Right renal pelvis (tissue), 4 donors: Measurements from ENCODE around the gene CMPK2. TPM values are rescaled to one million over a fixed set of nuclear protein-coding genes. Genes with fewer than 3 reads are reported as not detected.

Source experiments
- DNase-seq, 4 donors: peaks; one replicate each; pipeline ENCODE4 v3.0.0-alpha.2; 2013; ENCODE audit warnings: low read depth in 4 of 4, low spot score in 3 of 4, missing footprints in 1 of 4
- polyA plus RNA-seq, 4 donors: library from polyadenylated mRNA; unstranded; fragments of 120-200 nt; gene quantifications; one replicate each; pipeline ENCODE4 v1.2.1, GENCODE V29; 2013; ENCODE audit not compliant: insufficient read length in 4 of 4

The CMPK2 gene
- polyA plus RNA-seq, 4 donors, result 3.3 to 5.5 (median 4.4) TPM

DNA sequence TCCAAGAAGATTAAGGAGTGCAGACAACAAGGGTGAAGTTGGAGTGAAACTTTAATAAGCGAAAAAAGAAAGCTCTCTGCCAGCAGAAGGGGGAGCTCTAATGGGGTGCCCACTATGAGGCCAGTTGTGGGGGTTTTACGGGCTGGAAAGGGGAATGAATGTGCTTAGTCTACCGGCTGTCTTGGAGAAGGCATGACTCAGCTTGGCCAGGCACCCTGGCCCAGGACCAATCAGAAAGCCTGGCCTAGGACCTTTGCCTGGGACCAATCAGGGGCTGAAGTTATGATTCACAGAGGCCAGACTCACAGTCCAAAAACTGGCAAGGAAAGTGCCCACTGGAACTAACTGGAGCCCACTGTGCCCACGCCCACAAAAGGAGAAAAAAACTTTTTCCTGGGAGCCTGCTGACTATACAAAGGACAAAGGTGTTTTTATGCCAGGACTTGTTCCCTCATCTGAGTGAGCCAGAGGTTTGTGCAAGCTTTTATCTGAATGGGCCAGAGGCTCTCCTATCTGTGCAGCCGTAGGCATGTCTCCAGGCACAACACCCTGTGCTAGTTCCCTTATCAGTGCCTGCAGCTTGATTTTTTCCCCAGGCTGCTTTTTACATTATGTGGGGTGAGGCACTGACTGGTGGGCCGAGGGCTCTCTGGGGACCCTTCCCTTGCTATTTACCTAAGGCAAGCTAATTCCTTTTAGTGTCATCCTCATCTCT is 18.6 kb downstream of the CMPK2 start:
- no peak for DNase-seq

DNA sequence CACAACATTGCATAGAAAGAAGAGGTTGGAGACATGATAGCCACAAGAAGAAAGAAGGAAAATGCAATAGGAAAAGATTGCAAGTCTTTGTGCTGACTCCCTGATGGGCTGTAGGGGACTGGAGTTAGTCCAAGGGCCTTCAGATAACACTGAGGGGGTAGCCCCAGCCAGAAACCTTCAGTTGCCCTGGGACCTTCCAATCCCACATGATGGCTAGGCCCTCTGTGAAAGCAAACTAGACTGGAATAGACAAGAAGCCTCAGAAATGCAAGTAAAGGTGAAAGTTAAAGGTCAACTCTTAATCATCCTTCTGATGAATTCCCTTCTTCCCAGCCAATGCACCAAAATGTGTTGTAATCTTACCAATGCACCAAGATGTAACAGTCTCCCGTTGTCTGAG is 19.2 kb downstream of the CMPK2 start:
- no peak for DNase-seq

DNA sequence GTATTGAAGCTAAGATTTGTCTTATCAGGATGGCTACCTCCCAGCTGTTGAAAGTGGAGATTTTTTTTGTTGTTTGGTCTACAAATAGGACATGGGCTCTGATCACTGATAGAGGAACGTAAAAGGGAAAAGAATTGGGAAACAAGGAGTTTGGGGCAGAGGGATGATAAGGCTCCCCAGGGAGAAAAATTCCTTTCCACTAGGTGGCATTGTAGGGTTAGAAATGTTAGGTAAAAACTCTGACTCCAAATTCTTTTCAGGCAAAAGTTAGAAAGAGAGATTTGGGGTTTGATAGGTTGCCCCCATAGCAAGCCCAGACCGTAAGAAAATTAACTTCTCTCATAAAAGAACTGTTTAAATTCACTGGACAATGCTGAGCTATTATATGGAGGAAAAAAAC is 19.8 kb downstream of the CMPK2 start:
- no peak for DNase-seq

DNA sequence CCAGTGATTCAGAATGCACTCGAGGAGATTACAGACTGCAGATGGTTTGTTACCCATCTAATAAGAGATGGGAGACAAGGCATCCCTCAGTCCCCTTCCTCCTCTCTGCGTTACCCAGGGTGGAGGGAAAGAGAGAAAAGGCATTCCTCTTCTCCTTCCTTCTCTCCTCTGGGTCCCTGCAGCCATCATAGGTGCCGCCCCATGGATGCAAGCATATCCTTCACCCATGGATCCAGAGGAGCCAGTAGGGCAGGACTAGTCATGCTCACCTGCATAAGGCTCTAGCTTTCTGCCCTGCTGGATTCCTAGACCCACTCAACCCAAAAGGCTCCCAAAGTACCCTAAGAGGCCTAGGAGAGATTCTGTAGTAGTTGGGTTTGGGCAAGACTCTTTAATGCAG is 20.4 kb downstream of the CMPK2 start:
- DNase-seq, result no peak

DNA sequence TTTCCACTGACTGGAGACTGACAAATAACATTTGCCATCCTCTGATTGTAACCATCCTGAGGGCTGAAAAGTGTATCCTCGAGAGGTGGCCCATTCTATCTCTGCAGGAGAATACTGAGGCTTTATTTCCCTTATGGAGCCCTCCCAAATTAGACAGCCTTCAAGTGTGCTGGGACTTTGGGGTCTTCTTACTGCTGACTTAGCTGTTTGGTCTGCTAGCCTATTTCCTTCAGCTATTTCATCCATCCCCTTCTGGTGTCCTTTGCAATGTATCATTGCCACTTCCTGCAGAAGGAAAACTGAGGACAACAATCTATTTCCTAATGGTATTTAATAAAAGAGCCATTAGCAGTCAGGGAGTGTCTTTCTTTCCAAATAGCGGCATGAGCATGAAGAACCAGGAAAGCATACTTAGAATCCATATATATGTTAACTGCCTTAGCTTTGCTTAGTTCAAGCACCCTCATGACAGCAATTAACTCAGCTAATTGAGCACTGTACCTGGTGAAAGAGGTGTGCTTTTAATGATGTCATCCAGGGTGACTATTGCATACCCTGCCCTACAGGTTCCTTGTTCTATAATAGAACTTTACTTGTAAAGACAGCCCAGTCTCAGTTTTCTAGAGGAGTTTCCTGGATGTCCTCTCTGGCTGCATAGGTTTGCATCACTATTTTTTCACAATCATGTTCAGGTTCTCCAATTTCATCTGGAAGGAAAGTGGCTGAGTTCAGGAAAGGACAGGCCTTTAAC is 24.0 kb downstream of the CMPK2 start:
- no peak for DNase-seq

DNA sequence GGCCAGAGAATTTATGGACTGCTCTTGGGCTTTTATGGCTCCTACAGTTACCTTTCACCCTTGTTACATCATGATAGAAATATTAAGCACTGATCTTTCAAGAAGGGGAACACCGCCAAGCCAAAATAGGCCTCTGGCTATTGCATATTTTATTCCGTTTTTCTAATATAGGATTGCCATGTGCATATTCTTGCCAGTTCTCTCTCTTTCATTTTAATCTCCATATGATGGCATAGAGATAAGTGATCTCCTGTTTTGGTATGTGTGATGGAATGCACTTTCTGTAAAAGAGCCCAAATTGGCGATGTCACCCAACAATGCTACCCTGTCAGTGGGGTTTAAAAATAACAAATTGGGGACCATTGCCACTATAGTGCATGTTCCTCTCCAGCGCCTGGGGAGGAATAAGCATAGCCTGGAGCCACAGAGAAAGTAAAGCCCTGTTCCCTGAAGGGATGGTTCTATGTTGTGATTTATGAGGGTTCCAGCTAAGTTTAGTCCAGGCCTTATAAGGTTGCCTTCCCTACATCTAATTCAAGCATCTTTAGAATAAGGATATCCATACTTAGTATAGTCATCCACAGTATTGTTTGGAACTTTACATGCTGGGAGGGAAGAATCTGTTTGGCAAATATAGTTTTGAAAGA is 26.9 kb downstream of the CMPK2 start:
- DNase-seq, result no peak

DNA sequence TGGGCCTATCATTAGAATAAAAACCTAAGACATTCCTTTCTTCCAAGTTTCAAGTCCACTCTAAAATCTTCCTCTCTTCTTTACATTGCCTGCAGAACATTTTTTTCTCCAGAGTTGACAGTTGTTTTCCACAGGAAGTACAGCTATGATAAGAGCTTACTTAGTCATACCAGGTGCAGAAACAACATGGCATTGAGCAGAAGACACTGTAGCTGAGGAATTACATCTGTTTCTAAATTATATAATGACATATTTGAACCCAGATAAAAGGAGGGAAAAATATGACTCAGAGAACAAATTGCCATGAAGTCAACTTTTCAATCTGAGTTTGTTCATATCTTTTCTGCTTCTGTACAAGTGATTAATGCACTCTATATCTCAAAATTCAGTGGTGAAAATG is 30.2 kb downstream of the CMPK2 start:
- no peak for DNase-seq

DNA sequence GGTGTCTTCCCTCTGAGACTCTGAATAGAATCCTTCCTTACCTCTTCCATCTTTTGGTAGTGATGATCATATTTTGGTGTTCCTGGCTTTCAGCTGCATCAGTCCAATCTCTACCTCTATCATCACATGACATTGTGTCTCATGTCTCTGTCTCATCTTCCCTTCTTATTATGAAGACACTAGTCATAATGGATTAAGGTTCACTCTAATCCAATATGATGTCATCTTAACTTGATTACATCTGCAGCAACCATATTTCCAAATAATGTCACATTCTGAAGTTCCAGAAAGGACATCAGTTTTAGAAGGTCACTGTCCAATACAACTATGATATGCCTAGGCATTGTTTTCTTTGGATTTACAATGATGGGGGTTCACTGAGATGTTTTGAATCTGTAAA is 31.5 kb downstream of the CMPK2 start:
- no peak for DNase-seq

DNA sequence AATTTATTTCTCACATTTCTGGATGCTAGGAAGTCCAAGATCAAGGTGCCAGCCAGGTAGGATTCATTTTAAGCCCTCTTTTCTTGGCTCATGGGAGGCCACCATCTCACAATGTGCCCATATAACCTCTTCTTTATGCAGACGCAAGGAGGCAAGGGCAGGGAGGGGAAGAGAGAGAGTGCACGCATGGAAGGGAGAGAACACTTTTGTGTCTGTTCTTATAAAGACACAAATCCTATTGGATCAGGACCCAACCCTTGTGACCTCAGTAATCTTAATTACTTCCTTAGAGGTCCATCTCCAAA is 32.5 kb downstream of the CMPK2 start:
- DNase-seq, result no peak

DNA sequence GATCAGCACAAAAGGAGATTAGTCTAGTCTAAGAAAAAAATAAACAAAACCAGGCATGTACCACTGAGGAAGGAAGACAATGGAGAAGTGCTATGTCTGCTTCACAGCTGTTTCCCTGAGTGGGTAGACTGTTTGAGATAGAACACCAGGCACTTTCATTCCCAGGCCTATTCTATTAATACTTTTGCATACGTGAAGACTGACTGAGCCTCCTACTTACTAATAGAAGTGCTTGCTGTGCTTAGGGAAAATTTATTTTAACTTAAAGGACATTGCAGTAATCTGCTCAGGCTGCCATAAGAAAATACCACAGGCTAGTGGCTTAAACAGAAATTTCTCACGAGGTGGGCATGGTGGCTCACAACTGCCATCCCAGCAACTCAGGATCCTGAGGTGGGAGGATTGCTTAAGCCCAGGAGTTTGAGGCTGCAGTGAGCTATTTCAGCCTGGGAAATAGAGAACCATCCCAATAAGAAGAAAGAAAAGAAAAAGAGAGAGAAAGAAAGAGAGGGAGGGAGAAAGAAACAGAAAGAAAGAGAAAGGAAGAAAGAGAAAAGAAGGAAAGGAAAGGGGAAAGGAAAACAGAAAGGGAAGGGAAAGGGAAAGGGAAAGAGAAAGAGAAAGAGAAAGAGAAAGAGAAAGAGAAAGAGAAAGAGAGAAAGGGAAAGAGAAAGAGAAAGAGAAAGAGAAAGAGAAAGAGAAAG is 33.0 kb downstream of the CMPK2 start:
- no peak for DNase-seq

DNA sequence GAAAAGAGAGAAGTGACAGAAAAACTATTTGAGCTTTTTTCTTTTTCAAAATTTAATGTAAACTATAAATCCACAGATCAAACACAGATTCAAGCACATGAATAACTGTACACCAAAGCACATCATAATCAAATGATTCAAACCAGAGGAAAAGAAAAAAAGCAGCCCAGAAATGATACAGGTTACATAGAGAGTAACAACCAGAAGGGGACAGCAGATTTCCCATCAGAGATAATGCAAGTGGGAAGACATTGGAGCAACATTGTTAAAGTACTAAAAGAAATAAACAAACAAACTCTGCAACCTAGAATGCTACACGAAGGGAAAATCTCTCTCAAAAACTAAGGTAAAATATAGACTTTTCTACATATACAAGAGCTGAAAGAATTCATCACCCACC is 34.5 kb downstream of the CMPK2 start:
- no peak for DNase-seq

DNA sequence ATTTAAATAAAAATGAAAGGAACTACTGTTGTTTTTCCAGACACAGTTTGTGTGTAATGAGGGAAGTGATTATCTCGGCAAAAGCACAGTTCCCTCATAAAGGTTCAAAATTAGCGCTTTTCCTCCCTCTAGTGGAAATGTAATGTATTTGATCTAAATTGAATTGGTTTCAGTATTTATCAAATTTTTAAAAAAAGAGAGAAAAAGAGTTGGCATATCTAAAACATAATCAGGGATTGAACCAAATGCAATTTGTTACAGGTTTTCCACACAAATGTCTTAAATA is 37.5 kb downstream of the CMPK2 start:
- DNase-seq, result peak in 2 of 4 donors; percentile 26 to 30

DNA sequence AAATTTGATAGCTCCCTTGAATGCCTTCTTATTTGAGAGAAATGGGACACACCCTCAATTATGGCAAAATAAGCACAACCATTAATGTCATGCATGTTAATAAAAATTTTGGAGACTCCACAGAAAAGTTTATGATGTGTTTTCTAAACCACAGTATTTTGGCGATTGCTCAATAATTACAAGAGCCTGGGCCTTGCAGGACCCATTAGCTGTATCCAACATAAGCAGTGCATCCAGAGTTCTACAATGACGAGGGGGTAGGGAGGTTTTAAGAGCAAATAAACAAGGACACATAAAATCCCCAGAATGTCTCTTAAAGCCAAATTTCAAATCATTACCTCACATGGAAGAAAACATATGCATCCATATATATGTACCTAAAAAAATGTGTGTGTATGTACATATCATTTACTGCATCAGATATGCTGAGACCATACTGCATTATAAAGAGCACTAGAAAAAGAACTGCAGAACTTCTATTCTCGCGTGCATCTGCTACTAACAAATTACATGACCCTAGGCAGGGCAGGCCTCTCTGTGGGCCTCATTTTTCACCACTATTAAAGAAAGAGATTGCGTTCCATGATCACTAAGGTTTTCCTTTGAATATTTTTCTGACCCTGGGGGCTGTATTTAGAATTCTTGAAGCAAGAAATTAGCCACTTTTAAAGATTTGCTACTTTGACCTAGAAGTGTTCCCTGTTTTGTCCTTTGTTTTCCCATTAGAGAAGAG is 38.0 kb downstream of the CMPK2 start:
- no peak for DNase-seq

DNA sequence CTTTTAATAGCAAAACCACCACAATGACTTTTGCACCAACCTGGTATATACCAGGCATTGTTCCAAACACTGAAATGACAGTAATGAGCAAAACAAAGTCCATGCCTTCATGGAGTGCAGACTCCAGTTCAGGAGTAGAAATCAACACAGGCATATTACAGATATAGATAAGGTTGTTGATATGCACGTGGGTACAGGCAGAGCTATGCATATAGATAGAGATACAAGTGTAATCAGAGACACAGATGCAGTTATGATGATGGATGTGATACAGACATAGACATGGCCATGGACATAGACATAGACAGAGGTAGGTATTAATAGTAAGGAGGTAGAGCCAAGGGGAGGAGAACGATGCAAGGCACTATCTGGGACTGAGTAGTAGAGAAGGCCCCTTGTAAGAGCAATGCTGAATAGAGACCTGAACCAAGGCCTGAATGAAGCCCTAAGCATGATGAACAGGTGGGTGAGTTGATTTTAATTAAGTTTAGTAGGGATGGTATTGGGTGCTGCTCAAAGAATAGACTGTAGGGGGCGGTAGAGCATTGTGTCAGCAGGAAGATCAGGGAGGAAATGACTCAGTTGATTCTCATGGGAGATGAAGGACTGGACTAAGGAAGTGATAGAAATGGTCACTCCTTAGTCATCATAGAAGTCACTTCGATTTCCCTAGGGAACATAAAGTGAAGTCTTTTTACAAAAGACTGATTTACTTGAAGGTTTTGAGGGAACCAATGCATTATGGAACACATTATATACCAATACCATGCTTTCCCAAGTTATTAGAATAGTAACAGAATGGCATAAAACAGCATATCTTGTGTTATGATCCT is 39.4 kb downstream of the CMPK2 start:
- no peak for DNase-seq

DNA sequence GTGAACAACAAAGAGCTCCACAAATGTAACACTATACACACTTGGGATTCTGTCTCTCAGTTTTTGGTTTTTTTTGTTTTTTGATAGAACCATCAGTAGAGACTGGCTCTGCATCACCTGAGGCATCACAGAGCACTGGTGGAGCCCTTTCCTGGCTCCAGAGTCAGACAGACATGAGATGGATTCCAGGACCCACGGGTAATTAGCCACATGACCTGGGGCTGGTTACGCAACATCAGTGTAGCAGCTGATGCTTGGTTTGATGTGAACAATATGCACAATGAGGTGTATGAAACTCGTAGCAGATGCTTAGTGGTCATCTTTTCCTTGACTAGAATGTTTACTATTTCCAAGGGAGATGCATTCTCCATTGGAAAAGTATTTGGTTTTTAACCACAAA is 40.7 kb downstream of the CMPK2 start:
- no peak for DNase-seq

DNA sequence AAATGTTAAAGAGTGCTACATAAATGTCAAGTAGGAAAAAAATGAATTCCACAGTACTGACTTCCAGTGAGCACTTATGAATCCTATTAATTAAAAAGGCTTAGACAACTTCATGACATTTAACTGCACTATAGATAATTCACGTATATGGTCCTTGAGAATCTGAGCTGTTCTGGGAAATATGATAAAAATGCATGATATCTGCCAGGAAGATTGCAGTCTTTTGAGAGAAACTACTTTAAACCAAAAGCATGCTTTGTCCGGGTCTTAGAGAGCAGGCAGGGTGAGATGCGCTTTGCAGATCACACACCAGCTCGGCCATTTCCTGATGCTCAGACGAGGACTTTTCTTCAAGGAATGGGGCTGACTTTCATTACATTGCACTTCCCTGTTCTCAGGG is 42.6 kb downstream of the CMPK2 start:
- no peak for DNase-seq

DNA sequence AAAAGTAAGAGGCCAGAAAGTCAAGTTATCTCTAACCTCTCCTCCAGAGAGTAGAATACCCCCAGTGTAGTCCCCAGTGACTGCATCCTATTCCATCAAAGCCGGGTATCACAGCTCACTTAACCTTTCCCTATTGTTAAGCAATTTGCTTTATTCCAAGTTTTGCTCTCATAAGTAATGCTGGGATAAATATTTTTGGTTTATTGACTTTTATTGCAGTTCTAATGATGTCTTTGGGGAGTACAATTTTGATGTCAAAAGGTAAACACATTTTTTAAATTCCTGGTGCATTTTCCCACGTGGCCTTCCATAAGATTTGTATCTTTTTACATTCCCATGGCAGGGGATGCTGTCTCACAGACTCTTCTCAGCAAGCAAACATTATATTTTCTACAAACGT is 43.3 kb downstream of the CMPK2 start:
- DNase-seq, result no peak

DNA sequence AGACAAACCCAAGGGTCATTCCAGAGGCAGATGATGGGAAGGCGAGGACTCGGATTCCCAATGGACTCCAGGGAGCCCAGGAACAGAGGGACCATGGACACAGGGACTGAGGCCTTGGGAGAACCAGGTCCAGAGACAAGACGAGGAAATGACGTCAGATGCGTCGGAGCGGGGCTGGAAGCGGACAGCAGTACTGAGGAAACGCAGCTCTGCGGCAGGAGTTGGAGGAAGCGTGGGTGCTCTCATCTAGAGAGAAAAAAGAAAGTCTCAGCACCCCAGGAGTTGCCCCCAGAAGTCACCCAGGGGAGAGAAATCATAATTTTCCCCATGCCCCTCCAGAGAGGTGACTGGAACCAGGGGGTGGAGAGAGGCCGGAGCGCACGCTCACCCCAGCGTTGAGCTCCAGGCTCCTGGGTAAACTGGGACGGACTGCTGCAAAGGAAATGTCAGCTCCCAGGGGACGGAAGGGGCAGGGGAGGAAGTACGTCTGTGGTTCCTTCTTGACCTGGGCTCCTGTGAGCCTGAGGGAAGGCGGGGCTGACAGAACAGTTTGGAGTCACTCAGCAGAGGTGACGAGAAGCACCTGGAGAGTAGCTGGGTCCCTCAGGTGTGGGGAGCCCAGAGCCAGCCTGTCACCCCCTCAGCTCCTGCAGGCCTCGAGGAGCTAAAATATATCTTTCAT is 44.7 kb downstream of the CMPK2 start:
- no peak for DNase-seq

DNA sequence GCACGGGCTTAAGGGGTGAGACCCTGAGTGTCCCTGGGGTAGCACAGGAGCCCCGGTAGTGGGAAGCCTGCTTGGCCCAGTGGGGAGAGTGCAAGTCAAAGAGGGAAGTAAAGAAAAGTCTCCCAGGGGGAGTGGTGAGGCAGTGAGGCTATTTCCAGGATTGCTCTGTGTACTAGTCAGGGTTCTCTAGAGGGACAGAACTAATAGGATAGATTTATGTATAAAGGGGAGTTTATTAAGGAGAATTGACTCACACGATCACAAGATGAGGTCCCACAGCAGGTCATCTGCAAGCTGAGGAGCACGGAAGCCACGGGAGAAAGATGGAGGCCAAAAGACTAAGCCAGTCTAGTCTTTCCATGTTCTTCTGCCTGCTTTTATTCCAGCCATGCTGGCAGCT is 45.5 kb downstream of the CMPK2 start:
- no peak for DNase-seq

DNA sequence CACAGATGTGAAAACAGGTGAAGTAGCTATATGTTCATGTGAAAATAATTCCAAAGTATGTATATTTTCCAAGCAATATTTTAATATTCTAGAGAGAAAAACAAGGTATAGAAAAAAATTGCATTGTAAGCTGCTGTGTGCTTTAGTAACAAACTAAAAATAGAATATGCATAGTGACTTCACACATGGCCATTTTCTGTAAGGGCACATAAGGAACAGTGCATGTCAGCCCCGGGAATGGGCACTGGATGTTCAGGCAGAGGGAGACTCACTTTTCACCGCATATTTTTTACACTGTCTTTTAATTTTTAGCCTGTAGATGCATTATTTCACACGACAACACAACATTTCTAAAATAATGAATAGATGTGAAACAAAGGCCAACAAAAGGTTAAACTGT is 46.0 kb downstream of the CMPK2 start:
- DNase-seq, result no peak
